Measurements from ENCODE around the gene ADARB2. TPM values are rescaled to one million over a fixed set of nuclear protein-coding genes. Genes with fewer than 3 reads are reported as not detected.
"Not testable (repeated sequence)": the region's sequence is repeated elsewhere in the genome, so short reads cannot be mapped to it uniquely, and the experiment has no call there.

The ADARB2 gene
- total RNA-seq, 1 experiment from 2014 or later: not detected

GRCh38 chr10:1358147-1358546, 379.2 kb downstream of the ADARB2 start:
- H3K36me3 Mint-ChIP-seq (ENCODE audit: insufficient read depth, unreplicated experiment): no peaks in the 10 kb centered on the region
- CTCF ChIA-PET: interaction anchor here (0.6 kb wide), 1 partner anchor 62 kb away, joined by 3 read pairs; no protein-coding TSS in a partner anchor
- BruUV-seq (replicated peaks): no TSS peak
- no peaks in the 10 kb centered on the region for H3K4me1 Mint-ChIP-seq (ENCODE audit: low read depth, unreplicated experiment)
- H3K4me3 Mint-ChIP-seq (ENCODE audit: low read depth, unreplicated experiment): no peak overlapping the region
- no peaks in the 10 kb centered on the region for H3K9me3 Mint-ChIP-seq (ENCODE audit: low read depth, unreplicated experiment)
- TF ChIP-seq, protein P1, sequence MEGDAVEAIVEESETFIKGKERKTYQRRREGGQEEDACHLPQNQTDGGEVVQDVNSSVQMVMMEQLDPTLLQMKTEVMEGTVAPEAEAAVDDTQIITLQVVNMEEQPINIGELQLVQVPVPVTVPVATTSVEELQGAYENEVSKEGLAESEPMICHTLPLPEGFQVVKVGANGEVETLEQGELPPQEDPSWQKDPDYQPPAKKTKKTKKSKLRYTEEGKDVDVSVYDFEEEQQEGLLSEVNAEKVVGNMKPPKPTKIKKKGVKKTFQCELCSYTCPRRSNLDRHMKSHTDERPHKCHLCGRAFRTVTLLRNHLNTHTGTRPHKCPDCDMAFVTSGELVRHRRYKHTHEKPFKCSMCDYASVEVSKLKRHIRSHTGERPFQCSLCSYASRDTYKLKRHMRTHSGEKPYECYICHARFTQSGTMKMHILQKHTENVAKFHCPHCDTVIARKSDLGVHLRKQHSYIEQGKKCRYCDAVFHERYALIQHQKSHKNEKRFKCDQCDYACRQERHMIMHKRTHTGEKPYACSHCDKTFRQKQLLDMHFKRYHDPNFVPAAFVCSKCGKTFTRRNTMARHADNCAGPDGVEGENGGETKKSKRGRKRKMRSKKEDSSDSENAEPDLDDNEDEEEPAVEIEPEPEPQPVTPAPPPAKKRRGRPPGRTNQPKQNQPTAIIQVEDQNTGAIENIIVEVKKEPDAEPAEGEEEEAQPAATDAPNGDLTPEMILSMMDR (IDR thresholded peaks at IDR 0.05; ENCODE audit: unreplicated experiment): no peak
- H3K27ac Mint-ChIP-seq (ENCODE audit: unreplicated experiment): no peak overlapping the region
- H3K27me3 Mint-ChIP-seq (ENCODE audit: unreplicated experiment): peaks cover 25% of the 10 kb centered on the region
- DNase-seq: no peak
- intact Hi-C loops (cut with micrococcal nuclease; ENCODE audit: unreplicated experiment): no loop called here

GRCh38 chr10:1356349-1356748, 381.0 kb downstream of the ADARB2 start:
- H3K9me3 Mint-ChIP-seq (ENCODE audit: low read depth, unreplicated experiment): no peaks in the 10 kb centered on the region
- intact Hi-C loops (cut with micrococcal nuclease; ENCODE audit: unreplicated experiment): no loop called here
- H3K27ac Mint-ChIP-seq (ENCODE audit: unreplicated experiment): no peak overlapping the region
- H3K27me3 Mint-ChIP-seq (ENCODE audit: unreplicated experiment): peaks cover 25% of the 10 kb centered on the region
- H3K36me3 Mint-ChIP-seq (ENCODE audit: insufficient read depth, unreplicated experiment): no peaks in the 10 kb centered on the region
- H3K4me1 Mint-ChIP-seq (ENCODE audit: low read depth, unreplicated experiment): no peaks in the 10 kb centered on the region
- DNase-seq: no peak
- TF ChIP-seq, protein P1 (IDR thresholded peaks at IDR 0.05; ENCODE audit: unreplicated experiment): no peak
- CTCF ChIA-PET: no interaction called here
- no TSS peak for BruUV-seq (replicated peaks)
- no peak overlapping the region for H3K4me3 Mint-ChIP-seq (ENCODE audit: low read depth, unreplicated experiment)

DNA sequence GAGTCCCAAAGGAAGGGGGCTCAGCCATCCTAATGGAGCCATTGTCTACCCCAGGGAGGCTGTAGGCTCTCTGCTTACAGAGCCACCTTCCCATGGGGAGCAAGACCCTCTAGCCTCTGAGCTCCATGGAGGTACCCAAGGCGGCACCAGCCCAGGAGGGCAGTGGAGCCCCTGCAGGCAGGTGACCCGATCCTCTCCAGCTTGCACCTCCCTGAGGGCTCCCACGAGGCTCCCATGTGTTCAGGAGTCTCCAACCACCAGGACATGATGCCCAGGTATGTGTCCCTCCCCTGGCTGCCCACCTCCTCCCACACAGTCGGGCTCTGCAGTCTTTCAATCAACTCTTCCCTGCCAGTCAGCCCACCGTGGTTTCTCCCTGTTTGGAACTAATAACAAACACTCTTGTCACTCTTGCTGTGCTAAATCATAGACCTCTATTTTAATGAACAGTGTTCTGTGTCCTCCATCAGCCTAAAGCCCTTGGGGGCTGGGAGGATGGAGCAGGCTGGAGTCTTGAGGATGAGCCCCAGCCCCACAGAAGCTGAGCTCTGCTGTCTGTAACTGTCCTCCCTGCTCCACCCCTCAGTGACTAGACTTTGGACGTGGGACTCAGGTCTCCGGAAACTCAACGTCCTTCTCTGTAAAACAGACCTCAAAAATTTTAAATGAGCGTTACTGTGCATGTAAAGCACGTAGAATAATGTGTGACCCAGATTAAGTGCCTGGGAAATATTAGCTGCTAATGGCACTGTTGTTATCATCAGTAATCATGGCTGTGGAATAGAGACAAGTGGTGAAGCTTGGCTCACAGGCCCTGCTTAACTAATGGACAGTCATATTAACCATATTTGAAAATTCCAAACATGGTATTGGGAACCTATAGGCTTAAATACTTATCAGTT, 382.3 kb downstream of the ADARB2 start:
- no peaks in the 10 kb centered on the region for H3K36me3 Mint-ChIP-seq (ENCODE audit: insufficient read depth, unreplicated experiment)
- intact Hi-C loops (cut with micrococcal nuclease; ENCODE audit: unreplicated experiment): no loop called here
- TF ChIP-seq, protein P1 (IDR thresholded peaks at IDR 0.05; ENCODE audit: unreplicated experiment): no peak
- DNase-seq: no peak
- no peak overlapping the region for H3K4me3 Mint-ChIP-seq (ENCODE audit: low read depth, unreplicated experiment)
- CTCF ChIA-PET: no interaction called here
- H3K4me1 Mint-ChIP-seq (ENCODE audit: low read depth, unreplicated experiment): no peaks in the 10 kb centered on the region
- peaks cover 23% of the 10 kb centered on the region for H3K27me3 Mint-ChIP-seq (ENCODE audit: unreplicated experiment)
- peaks cover 5% of the 10 kb centered on the region for H3K9me3 Mint-ChIP-seq (ENCODE audit: low read depth, unreplicated experiment)
- H3K27ac Mint-ChIP-seq (ENCODE audit: unreplicated experiment): no peak overlapping the region
- BruUV-seq (replicated peaks): no TSS peak

DNA sequence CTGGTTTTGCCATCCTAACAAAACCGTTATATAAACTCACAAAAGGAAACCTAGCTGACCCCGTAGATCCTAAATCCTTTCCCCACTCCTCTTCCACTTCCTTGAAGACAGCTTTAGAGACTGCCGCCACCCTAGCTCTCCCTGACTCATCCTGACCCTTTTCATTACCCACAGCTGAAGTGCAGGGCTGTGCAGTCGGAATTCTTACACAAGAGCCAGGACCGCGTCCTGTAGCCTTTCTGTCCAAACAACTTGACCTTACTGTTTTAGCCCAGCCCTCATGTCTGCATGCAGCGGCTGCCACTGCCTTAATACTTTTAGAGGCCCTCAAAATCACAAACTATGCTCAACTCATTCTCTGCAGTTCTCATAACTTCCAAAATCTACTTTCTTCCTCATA, 385.0 kb downstream of the ADARB2 start:
- H3K4me3 Mint-ChIP-seq (ENCODE audit: low read depth, unreplicated experiment); CTCF ChIA-PET; BruUV-seq (replicated peaks); H3K27ac Mint-ChIP-seq (ENCODE audit: unreplicated experiment); intact Hi-C loops (cut with micrococcal nuclease; ENCODE audit: unreplicated experiment); H3K4me1 Mint-ChIP-seq (ENCODE audit: low read depth, unreplicated experiment); H3K36me3 Mint-ChIP-seq (ENCODE audit: insufficient read depth, unreplicated experiment); DNase-seq; H3K9me3 Mint-ChIP-seq (ENCODE audit: low read depth, unreplicated experiment); H3K27me3 Mint-ChIP-seq (ENCODE audit: unreplicated experiment): not testable (repeated sequence)

GRCh38 chr10:1348773-1349050, 388.6 kb downstream of the ADARB2 start:
- CTCF ChIA-PET: no interaction called here
- no TSS peak for BruUV-seq (replicated peaks)
- intact Hi-C loops (cut with micrococcal nuclease; ENCODE audit: unreplicated experiment): no loop called here
- TF ChIP-seq, protein P1 (IDR thresholded peaks at IDR 0.05; ENCODE audit: unreplicated experiment): no peak
- DNase-seq: no peak
- Mint-ChIP-seq H3K4me3 (ENCODE audit: low read depth, unreplicated experiment) (no peak overlapping the region), H3K27me3 (ENCODE audit: unreplicated experiment) (peaks cover 23% of the 10 kb centered on the region), H3K9me3 (ENCODE audit: low read depth, unreplicated experiment) (peaks cover 5% of the 10 kb centered on the region), H3K27ac (ENCODE audit: unreplicated experiment) (no peak overlapping the region), H3K36me3 (ENCODE audit: insufficient read depth, unreplicated experiment) (no peaks in the 10 kb centered on the region), H3K4me1 (ENCODE audit: low read depth, unreplicated experiment) (no peaks in the 10 kb centered on the region)

All from Calu3 (cell line).